T-helper 2 cell treated with Interferon-gamma antibody and Interleukin-4, amounts not matched to agents 5 μg/mL and 100 μg/mL, for 36 hours (primary cell): ENCODE results near the gene HSPH1.

Source experiments
- DNase-seq: peaks from one replicate; pipeline ENCODE4 v3.0.0; 2021; ENCODE audit warnings: low spot score
- H3K27ac Mint-ChIP-seq: one replicate; pipeline ENCODE4 v1.8.0; 2021; ENCODE audit warnings: mild to moderate bottlenecking, mixed read lengths
- H3K27me3 Mint-ChIP-seq: one replicate; pipeline ENCODE4 v1.8.0; 2021; ENCODE audit warnings: low read depth, mixed read lengths
- H3K36me3 Mint-ChIP-seq: one replicate; pipeline ENCODE4 v1.8.0; 2021; ENCODE audit warnings: low read depth, mixed read lengths
- H3K4me1 Mint-ChIP-seq: one replicate; pipeline ENCODE4 v1.8.0; 2021; ENCODE audit warnings: low read depth, mixed read lengths
- H3K4me3 Mint-ChIP-seq: one replicate; pipeline ENCODE4 v1.8.0; 2022; ENCODE audit warnings: mild to moderate bottlenecking, moderate library complexity, mixed read lengths
- H3K9me3 Mint-ChIP-seq: one replicate; pipeline ENCODE4 v1.8.0; 2021; ENCODE audit warnings: mixed read lengths

The HSPH1 gene

DNA sequence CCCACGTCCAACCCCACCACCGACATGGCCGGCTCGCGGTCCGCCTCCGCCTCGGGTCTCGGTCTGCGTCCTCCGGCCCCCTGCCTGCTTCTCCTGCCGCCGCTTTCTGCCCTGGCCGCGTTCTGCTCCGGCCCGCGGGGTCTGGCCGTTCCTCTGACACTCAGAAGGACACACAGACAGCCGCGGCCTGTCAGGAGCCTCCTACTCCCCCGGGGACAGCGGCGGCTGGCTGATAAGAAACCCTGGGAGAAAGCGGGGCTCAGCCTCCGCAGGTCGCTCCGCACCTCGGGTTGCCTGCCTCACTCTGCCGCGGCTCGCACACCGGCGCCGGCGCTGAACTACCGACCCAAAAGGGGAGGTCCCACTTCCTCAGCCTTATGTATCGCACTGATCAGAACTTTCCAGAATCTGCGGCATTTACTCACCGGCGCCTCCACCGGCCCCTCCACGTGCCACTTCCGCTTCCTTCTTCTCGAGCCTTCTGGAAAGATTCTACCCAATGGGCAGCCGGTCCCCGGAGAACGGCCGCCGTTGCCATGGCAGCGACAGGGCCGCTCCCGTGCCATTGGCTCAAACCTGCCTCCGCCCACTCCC is at the start of gene HSPH1:
TSS of gene HSPH1 (minus strand) at position 348 of the 594 bp plus-strand sequence. CDS start at position 26, 322 bp downstream.
- Mint-ChIP-seq H3K27me3 (peaks cover 2% of the 10 kb centered on the region), H3K4me1 (peaks cover 35% of the 10 kb centered on the region), H3K36me3 (peaks cover 30% of the 10 kb centered on the region), H3K4me3 (peak within 1 kb of the TSS; percentile 95), H3K27ac (peak within 1 kb of the TSS; percentile 96), H3K9me3 (no peaks in the 10 kb centered on the region)
- DNase-seq = peak; percentile 100

- Mint-ChIP-seq H3K27me3 (no peaks in the 10 kb centered on the region), H3K9me3 (no peaks in the 10 kb centered on the region), H3K36me3 (no peaks in the 10 kb centered on the region), H3K27ac (no peak overlapping the region), H3K4me1 (peaks cover 8% of the 10 kb centered on the region), H3K4me3 (no peak overlapping the region)
- DNase-seq = no peak
These were observed 48.1 kb upstream of the HSPH1 start for GRCh38 chr13:31209841-31210210.

- Mint-ChIP-seq H3K27me3 (no peaks in the 10 kb centered on the region), H3K4me1 (peaks cover 11% of the 10 kb centered on the region), H3K27ac (no peak overlapping the region), H3K4me3 (no peak overlapping the region), H3K36me3 (no peaks in the 10 kb centered on the region), H3K9me3 (no peaks in the 10 kb centered on the region)
- no peak for DNase-seq
These were observed 47.6 kb upstream of the HSPH1 start for GRCh38 chr13:31209172-31209840.

DNA sequence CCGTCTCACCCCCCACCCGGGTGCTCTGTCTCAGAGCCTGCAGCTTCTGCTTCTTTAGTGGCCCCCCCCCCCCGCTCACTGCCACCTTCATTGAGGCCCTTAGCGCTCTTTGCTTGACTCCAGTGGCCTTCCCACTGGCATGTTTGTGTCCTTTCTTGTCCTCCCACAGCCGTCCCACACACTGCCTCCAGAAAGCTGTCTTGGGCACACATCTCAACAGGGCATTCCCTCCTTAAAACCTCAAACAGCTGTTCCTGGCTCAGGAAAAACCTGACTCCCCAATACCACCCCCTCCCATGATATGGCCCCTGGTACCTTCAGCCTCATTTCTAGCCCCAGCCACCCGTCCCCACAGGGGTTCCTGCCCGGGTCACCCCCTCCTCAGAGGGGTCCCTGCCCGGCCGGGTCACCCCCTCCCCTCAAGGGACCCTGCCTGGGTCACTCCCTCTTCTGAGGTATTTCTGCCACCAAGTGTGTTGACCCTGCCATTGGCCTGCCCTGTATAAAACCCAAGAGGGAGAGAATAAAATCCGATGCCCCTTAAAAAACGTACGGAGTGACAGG is 46.9 kb upstream of the HSPH1 start:
- no peaks in the 10 kb centered on the region for H3K36me3 Mint-ChIP-seq
- H3K4me1 Mint-ChIP-seq = peaks cover 11% of the 10 kb centered on the region
- no peaks in the 10 kb centered on the region for H3K9me3 Mint-ChIP-seq
- H3K4me3 Mint-ChIP-seq = no peak overlapping the region
- no peak overlapping the region for H3K27ac Mint-ChIP-seq
- no peaks in the 10 kb centered on the region for H3K27me3 Mint-ChIP-seq
- DNase-seq = no peak

DNA sequence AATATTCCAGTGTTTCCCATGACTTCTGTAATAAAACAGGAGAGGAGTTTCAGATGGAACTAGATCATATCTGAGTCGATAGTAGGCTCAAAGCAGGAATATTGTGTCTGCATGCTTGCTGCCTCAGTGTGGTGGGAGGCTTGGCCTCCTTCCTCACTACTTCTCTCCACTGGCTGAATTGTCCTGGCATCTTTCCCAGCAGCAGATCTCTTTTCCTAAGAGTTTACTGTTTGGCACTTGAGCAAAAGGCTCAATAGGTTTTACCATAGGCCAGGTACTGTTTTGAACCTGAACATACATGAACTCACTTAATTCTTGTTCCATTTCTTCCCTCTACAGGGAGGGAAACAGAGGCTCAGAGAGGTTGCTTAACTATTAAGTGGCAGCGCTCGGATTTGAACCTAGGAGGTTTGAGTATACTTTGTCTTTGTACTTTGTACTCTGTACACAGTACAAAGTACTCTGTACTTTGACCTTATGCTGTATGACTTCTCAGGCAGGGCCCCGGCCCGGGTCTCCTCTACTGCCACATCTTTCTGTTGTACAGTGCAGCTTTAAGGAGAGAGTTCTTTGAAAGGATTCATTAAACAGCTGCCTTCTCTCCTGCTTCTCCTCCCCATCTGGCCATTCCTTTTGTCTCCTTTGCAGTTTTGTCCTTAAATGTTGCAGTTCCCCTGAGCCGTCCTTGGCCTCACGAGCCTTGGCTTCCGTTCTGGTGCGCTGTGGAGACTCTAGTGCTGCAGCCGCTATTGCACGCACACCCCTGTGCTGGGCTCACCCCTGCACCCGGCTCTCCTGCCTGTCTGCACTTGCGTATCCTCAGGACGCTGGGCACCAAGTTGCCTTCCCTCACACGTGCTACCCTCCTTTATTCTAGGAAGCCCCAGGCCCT is 46.2 kb upstream of the HSPH1 start:
- no peak for DNase-seq
- peaks cover 9% of the 10 kb centered on the region for H3K4me1 Mint-ChIP-seq
- no peak overlapping the region for H3K4me3 Mint-ChIP-seq
- no peaks in the 10 kb centered on the region for H3K27me3 Mint-ChIP-seq
- H3K36me3 Mint-ChIP-seq = no peaks in the 10 kb centered on the region
- H3K9me3 Mint-ChIP-seq = no peaks in the 10 kb centered on the region
- no peak overlapping the region for H3K27ac Mint-ChIP-seq

- H3K36me3 Mint-ChIP-seq = no peaks in the 10 kb centered on the region
- peak; percentile 16 for DNase-seq
- H3K9me3 Mint-ChIP-seq = no peaks in the 10 kb centered on the region
- no peak overlapping the region for H3K4me3 Mint-ChIP-seq
- no peak overlapping the region for H3K27ac Mint-ChIP-seq
- H3K4me1 Mint-ChIP-seq = peaks cover 16% of the 10 kb centered on the region
- H3K27me3 Mint-ChIP-seq = peaks cover 2% of the 10 kb centered on the region
These were observed 42.9 kb upstream of the HSPH1 start for GRCh38 chr13:31204592-31204991.

GRCh38 chr13:31201341-31202031 is 39.8 kb upstream of the HSPH1 start:
- H3K27ac Mint-ChIP-seq = peak overlapping the region; percentile 71
- H3K36me3 Mint-ChIP-seq = no peaks in the 10 kb centered on the region
- peaks cover 18% of the 10 kb centered on the region for H3K27me3 Mint-ChIP-seq
- H3K9me3 Mint-ChIP-seq = no peaks in the 10 kb centered on the region
- peak overlapping the region; percentile 79 for H3K4me3 Mint-ChIP-seq
- no peak for DNase-seq
- peaks cover 20% of the 10 kb centered on the region for H3K4me1 Mint-ChIP-seq

GRCh38 chr13:31200637-31200971 is 38.9 kb upstream of the HSPH1 start:
- no peak for DNase-seq
- Mint-ChIP-seq H3K27ac (peak overlapping the region; percentile 71), H3K27me3 (peaks cover 19% of the 10 kb centered on the region), H3K9me3 (no peaks in the 10 kb centered on the region), H3K4me3 (peak overlapping the region; percentile 79), H3K36me3 (no peaks in the 10 kb centered on the region), H3K4me1 (peaks cover 20% of the 10 kb centered on the region)

- peak; percentile 82 for DNase-seq
- no peaks in the 10 kb centered on the region for H3K9me3 Mint-ChIP-seq
- H3K36me3 Mint-ChIP-seq = no peaks in the 10 kb centered on the region
- H3K27ac Mint-ChIP-seq = peak within 1 kb of the TSS; percentile 71
- H3K4me3 Mint-ChIP-seq = peak within 1 kb of the TSS; percentile 89
- peaks cover 19% of the 10 kb centered on the region for H3K27me3 Mint-ChIP-seq
- H3K4me1 Mint-ChIP-seq = peaks cover 20% of the 10 kb centered on the region
These were observed 38.3 kb upstream of the HSPH1 start, which contains the start of gene B3GLCT for GRCh38 chr13:31199849-31200636. TSS of gene B3GLCT (plus strand) at chr13:31199975. CDS start at chr13:31200085, 110 bp downstream.

- peak overlapping the region; percentile 64 for H3K27ac Mint-ChIP-seq
- no peak for DNase-seq
- peaks cover 14% of the 10 kb centered on the region for H3K4me1 Mint-ChIP-seq
- peak overlapping the region; percentile 89 for H3K4me3 Mint-ChIP-seq
- H3K27me3 Mint-ChIP-seq = peaks cover 19% of the 10 kb centered on the region
- no peaks in the 10 kb centered on the region for H3K9me3 Mint-ChIP-seq
- no peaks in the 10 kb centered on the region for H3K36me3 Mint-ChIP-seq
These were observed 37.8 kb upstream of the HSPH1 start for GRCh38 chr13:31199527-31199848.

DNA sequence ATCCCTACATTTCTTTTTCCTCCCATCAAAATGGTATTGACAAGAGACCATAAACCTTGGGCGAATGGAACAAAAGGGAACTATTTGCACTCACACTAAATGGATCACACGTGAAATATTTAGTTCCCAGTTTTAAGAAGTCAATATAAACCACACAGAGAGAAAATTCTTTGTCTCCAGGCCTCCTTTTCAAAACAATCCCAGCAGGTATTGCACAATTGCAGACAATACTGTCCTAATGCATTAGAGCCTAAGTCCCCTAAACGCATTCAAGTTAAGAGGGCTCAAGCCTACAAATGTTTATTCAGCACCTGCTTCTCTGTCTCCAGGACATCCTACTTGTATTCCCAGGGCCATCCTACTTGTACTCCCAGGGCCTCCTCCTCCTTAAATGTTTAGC is 36.8 kb upstream of the HSPH1 start:
- no peaks in the 10 kb centered on the region for H3K9me3 Mint-ChIP-seq
- H3K4me3 Mint-ChIP-seq = peak overlapping the region; percentile 22
- no peaks in the 10 kb centered on the region for H3K36me3 Mint-ChIP-seq
- no peak overlapping the region for H3K27ac Mint-ChIP-seq
- peaks cover 10% of the 10 kb centered on the region for H3K4me1 Mint-ChIP-seq
- DNase-seq = no peak
- H3K27me3 Mint-ChIP-seq = peaks cover 19% of the 10 kb centered on the region

DNA sequence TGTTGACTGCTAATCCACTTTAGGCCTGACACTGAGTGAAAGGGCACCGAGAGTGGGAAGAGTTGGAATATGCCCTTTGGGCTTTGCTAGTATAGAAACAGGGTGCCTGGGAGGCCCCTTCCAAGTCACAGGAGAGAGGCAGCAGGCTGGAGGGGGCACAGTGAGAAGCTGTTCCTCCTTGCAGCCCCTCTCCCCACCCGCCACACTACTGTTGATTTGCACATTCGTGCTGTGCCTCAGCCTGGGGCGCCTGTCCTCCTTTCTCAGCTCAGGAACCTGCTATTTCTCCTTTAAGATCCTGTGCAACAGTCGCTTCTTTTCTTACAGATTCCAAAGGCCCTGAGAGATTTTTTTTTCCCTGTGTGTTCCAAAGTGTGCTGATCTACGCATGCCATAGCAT is 35.3 kb upstream of the HSPH1 start:
- H3K27me3 Mint-ChIP-seq = peaks cover 19% of the 10 kb centered on the region
- H3K9me3 Mint-ChIP-seq = no peaks in the 10 kb centered on the region
- peaks cover 10% of the 10 kb centered on the region for H3K4me1 Mint-ChIP-seq
- no peak overlapping the region for H3K27ac Mint-ChIP-seq
- no peaks in the 10 kb centered on the region for H3K36me3 Mint-ChIP-seq
- no peak for DNase-seq
- no peak overlapping the region for H3K4me3 Mint-ChIP-seq

DNA sequence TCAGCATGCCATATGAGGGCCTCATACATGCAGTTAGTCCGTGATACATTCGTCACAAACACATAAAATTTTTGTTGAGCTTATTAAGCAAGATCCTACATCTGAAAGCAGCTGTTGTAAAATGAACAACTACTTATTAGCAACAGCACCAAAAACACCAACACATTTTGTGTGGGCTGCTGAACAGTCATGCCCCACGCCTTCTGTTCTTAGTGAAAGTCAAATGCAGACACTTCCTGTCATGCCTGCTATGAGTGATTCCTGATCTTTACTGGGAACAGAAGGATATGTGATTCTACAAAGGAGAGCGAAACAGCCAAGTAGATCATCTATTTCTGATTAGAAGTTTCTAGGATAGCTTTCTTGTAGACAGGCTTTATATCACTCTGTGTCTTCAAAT is 33.9 kb upstream of the HSPH1 start:
- H3K36me3 Mint-ChIP-seq = no peaks in the 10 kb centered on the region
- H3K27ac Mint-ChIP-seq = no peak overlapping the region
- peaks cover 4% of the 10 kb centered on the region for H3K4me1 Mint-ChIP-seq
- no peak overlapping the region for H3K4me3 Mint-ChIP-seq
- H3K27me3 Mint-ChIP-seq = peaks cover 23% of the 10 kb centered on the region
- H3K9me3 Mint-ChIP-seq = no peaks in the 10 kb centered on the region
- DNase-seq = no peak
